Neural cell (in vitro differentiated cells): ENCODE results near the gene ACAP1. TPM values are rescaled to one million over a fixed set of nuclear protein-coding genes. Genes with fewer than 3 reads are reported as not detected.

Experiments used
- H2AFZ ChIP-seq: fragments of 200-600, 300-800 bp; sonication (generic), shearing (Covaris generic); 2 replicates; pipeline ENCODE4 v1.6.0; 2014; ENCODE audit warnings: low read depth, mild to moderate bottlenecking, antibody characterized with exemption, low read length, moderate library complexity
- H3F3A ChIP-seq: fragments of 200-600 bp; shearing (Covaris generic); 2 replicates; pipeline ENCODE4 v1.6.1; 2016; ENCODE audit warnings: mild to moderate bottlenecking, moderate library complexity, mixed read lengths, antibody characterized with exemption, low read length; ENCODE audit not compliant: insufficient read depth, poor library complexity, severe bottlenecking
- H3K27ac ChIP-seq: fragments of 200-600, 300-800 bp; sonication (generic), shearing (Covaris generic); 2 replicates; pipeline ENCODE4 v1.5.1; 2014; ENCODE audit warnings: mild to moderate bottlenecking, low read length, moderate library complexity
- H3K27me3 ChIP-seq: fragments of 300-800, 200-600 bp; sonication (generic), shearing (Covaris generic); 2 replicates; pipeline ENCODE4 v1.6.0; 2014; ENCODE audit warnings: mild to moderate bottlenecking, low read depth, low read length, moderate library complexity; ENCODE audit not compliant: insufficient read depth
- H3K36me3 ChIP-seq: fragments of 300-800, 200-600 bp; sonication (generic), shearing (Covaris generic); 2 replicates; pipeline ENCODE4 v1.5.1; 2014; ENCODE audit warnings: mild to moderate bottlenecking, antibody characterized with exemption, low read length, moderate library complexity; ENCODE audit not compliant: insufficient read depth
- H3K4me2 ChIP-seq: fragments of 300-800, 200-600 bp; sonication (generic), shearing (Covaris generic); 2 replicates; pipeline ENCODE4 v1.6.0; 2014; ENCODE audit warnings: mild to moderate bottlenecking, low read length
- H3K4me3 ChIP-seq: fragments of 300-800, 200-600 bp; sonication (generic), shearing (Covaris generic); 2 replicates; pipeline ENCODE4 v1.5.1; 2014; ENCODE audit warnings: mild to moderate bottlenecking, low read length, moderate library complexity
- H3K79me2 ChIP-seq: fragments of 200-600 bp; shearing (Covaris generic); replicated peaks from 2 replicates; pipeline ENCODE4 v1.6.0; 2014; ENCODE audit warnings: mild to moderate bottlenecking, low read length, moderate library complexity; ENCODE audit not compliant: insufficient read depth
- H3K9ac ChIP-seq: fragments of 300-800, 200-600 bp; sonication (generic), shearing (Covaris generic); 2 replicates; pipeline ENCODE4 v1.6.1; 2016; ENCODE audit warnings: mild to moderate bottlenecking, low read length, mixed read lengths
- H3K9me2 ChIP-seq: fragments of 200-600 bp; shearing (Covaris generic); 2 replicates; pipeline ENCODE4 v1.6.1; 2016; ENCODE audit warnings: mild to moderate bottlenecking, low read length, mixed read lengths; ENCODE audit not compliant: insufficient read depth
- H3K9me3 ChIP-seq: fragments of 200-600, 300-800 bp; sonication (generic), shearing (Covaris generic); 2 replicates; pipeline ENCODE4 v1.6.1; 2016; ENCODE audit warnings: mild to moderate bottlenecking, mixed run types, low read length, moderate library complexity, mixed read lengths
- H4K20me1 ChIP-seq: fragments of 200-600 bp; shearing (Covaris generic); 2 replicates; pipeline ENCODE4 v1.6.1; 2016; ENCODE audit warnings: mild to moderate bottlenecking, mixed run types; ENCODE audit not compliant: insufficient read depth
- CTCF ChIP-seq: fragments of 450-650 bp; IDR thresholded peaks from 2 replicates; pipeline ENCODE4 v1.5.1; 2014; ENCODE audit warnings: antibody characterized with exemption, mild to moderate bottlenecking, moderate library complexity; ENCODE audit not compliant: poor library complexity, severe bottlenecking
- EP300 ChIP-seq: fragments of 450-650 bp; conservative IDR thresholded peaks from 2 replicates; pipeline ENCODE4 v1.6.1; 2014; ENCODE audit warnings: antibody characterized with exemption, mild to moderate bottlenecking, moderate library complexity; ENCODE audit not compliant: poor library complexity, severe bottlenecking
- EZH2 ChIP-seq: fragments of 200-600, 300-800 bp; shearing (Covaris generic), sonication (generic); IDR thresholded peaks from 2 replicates; pipeline ENCODE4 v1.6.1; 2014; ENCODE audit warnings: antibody characterized with exemption, low read length, borderline replicate concordance, mild to moderate bottlenecking; ENCODE audit not compliant: insufficient read depth, poor library complexity, severe bottlenecking
- MXI1 ChIP-seq: fragments of 450-650 bp; conservative IDR thresholded peaks from 2 replicates; pipeline ENCODE4 v1.6.1; 2014; ENCODE audit warnings: antibody characterized with exemption, mild to moderate bottlenecking; ENCODE audit not compliant: poor library complexity, severe bottlenecking
- POLR2AphosphoS5 ChIP-seq: IDR thresholded peaks from 2 replicates; pipeline ENCODE4 v1.6.1; 2012
- RAD21 ChIP-seq: fragments of 450-650 bp; conservative IDR thresholded peaks from 2 replicates; pipeline ENCODE4 v1.6.1; 2014; ENCODE audit warnings: antibody characterized with exemption, mild to moderate bottlenecking, moderate library complexity
- REST ChIP-seq: IDR thresholded peaks from 2 replicates; pipeline ENCODE4 v1.6.1; 2012; ENCODE audit warnings: borderline replicate concordance
- SMC3 ChIP-seq: fragments of 450-650 bp; conservative IDR thresholded peaks from 2 replicates; pipeline ENCODE4 v1.6.1; 2014; ENCODE audit warnings: antibody characterized with exemption, mild to moderate bottlenecking, moderate library complexity; ENCODE audit not compliant: poor library complexity
- TAF1 ChIP-seq: IDR thresholded peaks from 2 replicates; pipeline ENCODE4 v1.6.1; 2012; ENCODE audit warnings: low read depth
- polyA plus RNA-seq: library from polyadenylated mRNA; depleted of rRNA; stranded (reverse); fragments of >200 nt; gene quantifications from 2 replicates; pipeline ENCODE4 v1.2.3, GENCODE V29; 2014

ACAP1 gene
- polyA plus RNA-seq, 1 donor from 2014 or later: 0.66 TPM

GRCh38 chr17:7315570-7316235 is 20.6 kb upstream of the ACAP1 start:
- peaks cover 15% of the 10 kb centered on the region for H3K79me2 ChIP-seq
- peak overlapping the region; percentile 83 for H3K4me3 ChIP-seq
- H3F3A ChIP-seq: no peaks in the 10 kb centered on the region
- peak overlapping the region; percentile 87 for H3K27ac ChIP-seq
- H3K9ac ChIP-seq: peak overlapping the region; percentile 81
- no peaks in the 10 kb centered on the region for H3K36me3 ChIP-seq
- no peak for TF ChIP-seq EP300
- TF ChIP-seq EZH2: no peak
- TF ChIP-seq RAD21: no peak
- no peak for TF ChIP-seq POLR2AphosphoS5
- no peak for TF ChIP-seq REST
- TF ChIP-seq SMC3: no peak
- no peak for TF ChIP-seq CTCF
- TF ChIP-seq MXI1: no peak
- no peak for TF ChIP-seq TAF1
- no peaks in the 10 kb centered on the region for H3K27me3 ChIP-seq
- peak overlapping the region; percentile 63 for H3K4me2 ChIP-seq
- H4K20me1 ChIP-seq: no peaks in the 10 kb centered on the region
- H2AFZ ChIP-seq: peak overlapping the region; percentile 53
- H3K9me3 ChIP-seq: no peaks in the 10 kb centered on the region
- H3K9me2 ChIP-seq: no peaks in the 10 kb centered on the region

- Histone ChIP-seq H2AFZ (no peak overlapping the region), H3K27me3 (no peaks in the 10 kb centered on the region), H3K9ac (no peak overlapping the region), H3K4me3 (no peak overlapping the region), H3F3A (no peaks in the 10 kb centered on the region), H3K27ac (no peak overlapping the region), H4K20me1 (no peaks in the 10 kb centered on the region), H3K36me3 (no peaks in the 10 kb centered on the region), H3K4me2 (no peak overlapping the region), H3K79me2 (peaks cover 13% of the 10 kb centered on the region), H3K9me2 (no peaks in the 10 kb centered on the region), H3K9me3 (no peaks in the 10 kb centered on the region)
- TF ChIP-seq TAF1 (no peak), SMC3 (no peak), REST (no peak), MXI1 (no peak), RAD21 (no peak), POLR2AphosphoS5 (no peak), EZH2 (no peak), EP300 (no peak), CTCF (no peak)
Measured at GRCh38 chr17:7317161-7317803, 19.0 kb upstream of the ACAP1 start.
